WTC11 (cell line): Measurements from ENCODE around the gene UBE2E1. TPM values are rescaled to one million over a fixed set of nuclear protein-coding genes. Genes with fewer than 3 reads are reported as not detected.

ENCODE experiments used
- ATAC-seq: fragments of 200-7000 bp; cut with Tn5 transposase; 2 replicates; pipeline ENCODE4 v1.10.0; 2021; ENCODE audit warnings: mild to moderate bottlenecking, moderate library complexity
- CTCF ChIA-PET: fragments of 300-600 bp; sonication (Branson Sonifier 250); formaldehyde crosslinking; loops from one replicate; lab custom pipeline; 2021; ENCODE audit warnings: antibody characterized with exemption; lab: Charles Lee
- POLR2A ChIA-PET: fragments of 350-600 bp; sonication (Branson Sonifier 250); formaldehyde crosslinking; loops from one replicate; lab custom pipeline; 2021; ENCODE audit warnings: antibody characterized with exemption; lab: Charles Lee
- DNase-seq: peaks from one replicate; pipeline ENCODE4 v3.0.0; 2021; ENCODE audit warnings: low spot score
- H3K27ac Mint-ChIP-seq: 2 replicates; pipeline ENCODE4 v1.8.0; 2021; ENCODE audit warnings: mixed read lengths
- H3K27me3 Mint-ChIP-seq: 2 replicates; pipeline ENCODE4 v1.8.0; 2021; ENCODE audit warnings: low read depth, mild to moderate bottlenecking, moderate library complexity, mixed read lengths
- H3K36me3 Mint-ChIP-seq: 2 replicates; pipeline ENCODE4 v1.8.0; 2021; ENCODE audit warnings: mixed read lengths
- H3K4me1 Mint-ChIP-seq: 2 replicates; pipeline ENCODE4 v1.8.0; 2022; ENCODE audit warnings: mixed read lengths
- H3K4me3 Mint-ChIP-seq: 2 replicates; pipeline ENCODE4 v1.8.0; 2021; ENCODE audit warnings: mild to moderate bottlenecking, moderate library complexity, mixed read lengths
- H3K9me3 Mint-ChIP-seq: 2 replicates; pipeline ENCODE4 v1.8.0; 2021; ENCODE audit warnings: mixed read lengths
- ATF3 ChIP-seq: sonication (generic); formaldehyde crosslinking; conservative IDR thresholded peaks from 2 replicates; pipeline ENCODE4 v1.8.1; 2022; ENCODE audit warnings: mild to moderate bottlenecking, missing genetic modification reagents
- CREM ChIP-seq: sonication (generic); formaldehyde crosslinking; IDR thresholded peaks from 2 replicates; pipeline ENCODE4 v1.8.1; 2022; ENCODE audit warnings: mild to moderate bottlenecking, missing genetic modification reagents, moderate library complexity
- E2F4 ChIP-seq: sonication (generic); formaldehyde crosslinking; IDR thresholded peaks from 2 replicates; pipeline ENCODE4 v1.8.1; 2022; ENCODE audit warnings: low read depth, mild to moderate bottlenecking, moderate library complexity, missing genetic modification reagents, borderline replicate concordance
- ERG ChIP-seq: fragments of 250-450 bp; sonication (Bioruptor Pico); IDR thresholded peaks from 2 replicates; pipeline ENCODE4 v1.8.0; 2021; ENCODE audit warnings: mild to moderate bottlenecking
- HMGA2 ChIP-seq: fragments of 250-450 bp; sonication (Bioruptor Pico); IDR thresholded peaks from 2 replicates; pipeline ENCODE4 v1.4.0; 2021; ENCODE audit warnings: mild to moderate bottlenecking, moderate library complexity
- HMGXB4 ChIP-seq: sonication (generic); formaldehyde crosslinking; IDR thresholded peaks from 2 replicates; pipeline ENCODE4 v1.8.1; 2023; ENCODE audit warnings: mild to moderate bottlenecking, moderate library complexity, missing genetic modification reagents
- IRF1 ChIP-seq: sonication (generic); formaldehyde crosslinking; IDR thresholded peaks from 2 replicates; pipeline ENCODE4 v1.8.0; 2023; ENCODE audit warnings: missing genetic modification reagents
- KAT7 ChIP-seq: sonication (generic); formaldehyde crosslinking; IDR thresholded peaks from 2 replicates; pipeline ENCODE4 v1.8.1; 2023; ENCODE audit warnings: missing genetic modification reagents, mild to moderate bottlenecking, borderline replicate concordance
- NFYB ChIP-seq: sonication (generic); formaldehyde crosslinking; conservative IDR thresholded peaks from 2 replicates; pipeline ENCODE4 v1.8.0; 2022; ENCODE audit warnings: low read depth, missing genetic modification reagents
- RELA ChIP-seq: sonication (generic); formaldehyde crosslinking; IDR thresholded peaks from 2 replicates; pipeline ENCODE4 v1.8.1; 2022; ENCODE audit warnings: missing genetic modification reagents, mild to moderate bottlenecking, borderline replicate concordance
- SOX15 ChIP-seq: fragments of 250-450 bp; sonication (Bioruptor Pico); IDR thresholded peaks from 2 replicates; pipeline ENCODE4 v1.9.0; 2021; ENCODE audit warnings: mild to moderate bottlenecking
- ZNF121 ChIP-seq: sonication (generic); formaldehyde crosslinking; IDR thresholded peaks from 2 replicates; pipeline ENCODE4 v1.8.0; 2023; ENCODE audit warnings: missing genetic modification reagents
- ZNF425 ChIP-seq: fragments of 250-450 bp; sonication (Bioruptor Pico); conservative IDR thresholded peaks from 2 replicates; pipeline ENCODE4 v1.9.0; 2021; ENCODE audit warnings: mild to moderate bottlenecking
- total RNA-seq: library from RNA; stranded (reverse); gene quantifications from 3 replicates; pipeline ENCODE4 v1.2.3, GENCODE V29; 2021
- TF ChIP-seq, protein P1 (sequence below): sonication (generic); formaldehyde crosslinking; IDR thresholded peaks from 2 replicates; pipeline ENCODE4 v1.8.1; 2022; ENCODE audit warnings: low read depth, missing genetic modification reagents, borderline replicate concordance
- TF ChIP-seq, protein P2 (sequence below): sonication (generic); formaldehyde crosslinking; IDR thresholded peaks from 2 replicates; pipeline ENCODE4 v1.8.0; 2023; ENCODE audit warnings: mild to moderate bottlenecking, missing genetic modification reagents

UBE2E1 gene
- total RNA-seq, 1 experiment from 2014 or later, result 121 TPM

- Mint-ChIP-seq H3K4me1 (peaks cover 4% of the 10 kb centered on the region; the same call in 1 of the 2 replicates), H3K4me3 (no peak overlapping the region), H3K36me3 (peaks cover 49% of the 10 kb centered on the region), H3K27me3 (no peaks in the 10 kb centered on the region; the same call in 1 of the 2 replicates), H3K9me3 (peaks cover 28% of the 10 kb centered on the region), H3K27ac (no peak overlapping the region)
- CTCF ChIA-PET, result interaction anchor here (0.6 kb wide), 1 partner anchor 186 kb away, joined by 6 read pairs; no protein-coding TSS in a partner anchor
- POLR2A ChIA-PET, result no interaction called here
- no peak for ATAC-seq
- TF ChIP-seq NFYB (CRISPR knock-in tag) (0 out of 2 replicates have a peak, but pooled peaks have one; percentile 5), IRF1 (CRISPR knock-in tag) (no peak), ATF3 (CRISPR knock-in tag) (no peak), HMGA2 (no peak), SOX15 (CRISPR knock-in tag) (no peak), ZNF425 (CRISPR knock-in tag) (no peak), KAT7 (CRISPR knock-in tag) (no peak)
- TF ChIP-seq, protein P1, sequence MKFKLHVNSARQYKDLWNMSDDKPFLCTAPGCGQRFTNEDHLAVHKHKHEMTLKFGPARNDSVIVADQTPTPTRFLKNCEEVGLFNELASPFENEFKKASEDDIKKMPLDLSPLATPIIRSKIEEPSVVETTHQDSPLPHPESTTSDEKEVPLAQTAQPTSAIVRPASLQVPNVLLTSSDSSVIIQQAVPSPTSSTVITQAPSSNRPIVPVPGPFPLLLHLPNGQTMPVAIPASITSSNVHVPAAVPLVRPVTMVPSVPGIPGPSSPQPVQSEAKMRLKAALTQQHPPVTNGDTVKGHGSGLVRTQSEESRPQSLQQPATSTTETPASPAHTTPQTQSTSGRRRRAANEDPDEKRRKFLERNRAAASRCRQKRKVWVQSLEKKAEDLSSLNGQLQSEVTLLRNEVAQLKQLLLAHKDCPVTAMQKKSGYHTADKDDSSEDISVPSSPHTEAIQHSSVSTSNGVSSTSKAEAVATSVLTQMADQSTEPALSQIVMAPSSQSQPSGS (CRISPR knock-in tag), result no peak
- DNase-seq, result no peak
These were observed 76.7 kb downstream of the UBE2E1 start for GRCh38 chr3:23882487-23882918.

GRCh38 chr3:23884481-23884880 lies 78.7 kb downstream of the UBE2E1 start:
- CTCF ChIA-PET, result interaction anchor here (0.6 to 1.7 kb wide), 4 partner anchors 9 to 50 kb away, joined by 3 to 4 read pairs (median 4); no protein-coding TSS in a partner anchor
- POLR2A ChIA-PET, result no interaction called here
- Mint-ChIP-seq H3K4me1 (peaks cover 4% of the 10 kb centered on the region; the same call in 1 of the 2 replicates), H3K4me3 (no peak overlapping the region), H3K27ac (no peak overlapping the region), H3K36me3 (peaks cover 31% of the 10 kb centered on the region), H3K27me3 (no peaks in the 10 kb centered on the region), H3K9me3 (peaks cover 9% of the 10 kb centered on the region)
- peak; percentile 78 for ATAC-seq
- no peak for DNase-seq
- no peak for TF ChIP-seq E2F4 (CRISPR knock-in tag)
- TF ChIP-seq, protein P2, sequence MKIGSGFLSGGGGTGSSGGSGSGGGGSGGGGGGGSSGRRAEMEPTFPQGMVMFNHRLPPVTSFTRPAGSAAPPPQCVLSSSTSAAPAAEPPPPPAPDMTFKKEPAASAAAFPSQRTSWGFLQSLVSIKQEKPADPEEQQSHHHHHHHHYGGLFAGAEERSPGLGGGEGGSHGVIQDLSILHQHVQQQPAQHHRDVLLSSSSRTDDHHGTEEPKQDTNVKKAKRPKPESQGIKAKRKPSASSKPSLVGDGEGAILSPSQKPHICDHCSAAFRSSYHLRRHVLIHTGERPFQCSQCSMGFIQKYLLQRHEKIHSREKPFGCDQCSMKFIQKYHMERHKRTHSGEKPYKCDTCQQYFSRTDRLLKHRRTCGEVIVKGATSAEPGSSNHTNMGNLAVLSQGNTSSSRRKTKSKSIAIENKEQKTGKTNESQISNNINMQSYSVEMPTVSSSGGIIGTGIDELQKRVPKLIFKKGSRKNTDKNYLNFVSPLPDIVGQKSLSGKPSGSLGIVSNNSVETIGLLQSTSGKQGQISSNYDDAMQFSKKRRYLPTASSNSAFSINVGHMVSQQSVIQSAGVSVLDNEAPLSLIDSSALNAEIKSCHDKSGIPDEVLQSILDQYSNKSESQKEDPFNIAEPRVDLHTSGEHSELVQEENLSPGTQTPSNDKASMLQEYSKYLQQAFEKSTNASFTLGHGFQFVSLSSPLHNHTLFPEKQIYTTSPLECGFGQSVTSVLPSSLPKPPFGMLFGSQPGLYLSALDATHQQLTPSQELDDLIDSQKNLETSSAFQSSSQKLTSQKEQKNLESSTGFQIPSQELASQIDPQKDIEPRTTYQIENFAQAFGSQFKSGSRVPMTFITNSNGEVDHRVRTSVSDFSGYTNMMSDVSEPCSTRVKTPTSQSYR (CRISPR knock-in tag), result no peak
- no peak for TF ChIP-seq SOX15 (CRISPR knock-in tag)
- no peak for TF ChIP-seq ERG
- TF ChIP-seq HMGXB4 (CRISPR knock-in tag), result no peak
- no peak for TF ChIP-seq ZNF121 (CRISPR knock-in tag)
- TF ChIP-seq, protein P1 (CRISPR knock-in tag), result no peak
- no peak for TF ChIP-seq CREM (CRISPR knock-in tag)
- TF ChIP-seq RELA (CRISPR knock-in tag), result no peak
